SJSA1 (cell line): Measurements from ENCODE around the gene NR6A1. TPM values are rescaled to one million over a fixed set of nuclear protein-coding genes. Genes with fewer than 3 reads are reported as not detected.
A peak's percentile ranks its signal among the peaks of the same experiment; 100 is the strongest.
"Not testable (repeated sequence)": the region's sequence is repeated elsewhere in the genome, so short reads cannot be mapped to it uniquely, and the experiment has no call there.

ENCODE experiments used
- DNase-seq, 2 experiments: peaks; one replicate each; pipeline ENCODE4 v3.0.0-alpha.2; 2015 to 2020; ENCODE audit warnings: low spot score in 2 of 2, low read depth in 1 of 2
- H3K27ac ChIP-seq: fragments of 250-450 bp; sonication (Bioruptor Pico); 2 replicates; pipeline ENCODE4 v1.5.1; 2020; ENCODE audit warnings: mild to moderate bottlenecking, moderate library complexity
- H3K27me3 ChIP-seq: fragments of 250-450 bp; sonication (Bioruptor Pico); replicated peaks from 2 replicates; pipeline ENCODE4 v1.5.1; 2020; ENCODE audit warnings: mild to moderate bottlenecking, moderate library complexity
- H3K36me3 ChIP-seq: fragments of 250-450 bp; sonication (Bioruptor Pico); 2 replicates; pipeline ENCODE4 v1.5.1; 2020; ENCODE audit warnings: mild to moderate bottlenecking
- H3K4me1 ChIP-seq: fragments of 250-450 bp; sonication (Bioruptor Pico); replicated peaks from 2 replicates; pipeline ENCODE4 v1.6.1; 2021; ENCODE audit warnings: mild to moderate bottlenecking
- H3K4me3 ChIP-seq: fragments of 250-450 bp; sonication (Bioruptor Pico); 2 replicates; pipeline ENCODE4 v1.5.1; 2020; ENCODE audit warnings: mild to moderate bottlenecking
- H3K9me3 ChIP-seq: fragments of 250-450 bp; sonication (Bioruptor Pico); replicated peaks from 2 replicates; pipeline ENCODE4 v1.5.1; 2020; ENCODE audit warnings: mild to moderate bottlenecking
- total RNA-seq: library from RNA; depleted of rRNA; stranded (reverse); fragments of >200 nt; shearing (Covaris generic); gene quantifications from 2 replicates; pipeline ENCODE4 v1.2.3, GENCODE V29; 2014

NR6A1 gene
- total RNA-seq, 1 experiment from 2014 or later: 1.0 TPM

DNA sequence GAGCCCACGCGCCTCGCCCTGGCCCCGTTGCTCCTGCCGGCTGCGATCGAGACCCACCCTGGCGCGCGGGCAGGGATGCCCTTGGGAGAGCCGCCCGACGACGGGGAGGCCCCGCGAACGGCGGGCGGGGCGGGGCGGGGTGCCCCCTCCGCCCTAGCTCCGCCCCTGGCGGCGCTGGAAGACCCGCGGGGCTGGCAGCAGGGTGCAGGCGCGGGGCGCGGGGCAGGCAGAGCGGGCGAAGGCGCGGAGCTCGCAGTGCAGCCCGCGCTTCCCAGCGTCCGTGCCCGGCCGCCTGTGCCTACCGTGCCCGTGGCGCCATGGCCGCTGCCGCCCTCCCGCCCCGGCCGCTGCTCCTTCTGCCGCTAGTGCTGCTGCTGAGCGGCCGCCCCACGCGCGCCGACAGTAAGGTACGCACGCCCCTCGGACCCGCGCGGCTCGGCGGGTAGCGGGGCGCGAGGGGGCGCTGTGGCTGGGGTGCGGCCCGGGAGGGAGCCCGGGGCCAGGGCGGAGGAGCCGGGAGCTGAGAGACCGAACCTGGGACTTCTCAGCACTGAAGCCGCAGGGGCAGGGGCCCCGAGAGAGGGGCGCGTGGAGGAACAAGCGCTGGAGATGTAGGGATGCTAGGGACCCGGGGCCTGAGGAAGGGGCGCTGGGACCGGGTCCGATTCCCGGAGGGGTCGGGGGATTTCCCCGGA, 6.0 kb upstream of the NR6A1 start, which contains the start of gene OLFML2A:
OLFML2A (plus strand) TSS at position 180 of the 695 bp plus-strand sequence; CDS start at position 318, 138 bp downstream.
- Histone ChIP-seq H3K36me3 (no peaks in the 10 kb centered on the region), H3K4me3 (peak within 1 kb of the TSS; percentile 51), H3K27me3 (no peaks in the 10 kb centered on the region; the same call in 1 of the 2 replicates), H3K9me3 (0 out of 2 replicates have a peak, but pooled peaks cover 3% of the 10 kb centered on the region), H3K4me1 (peaks cover 32% of the 10 kb centered on the region), H3K27ac (no peak within 1 kb of the TSS)
- DNase-seq: peak in 1 of 2 experiments; percentile 18

DNA sequence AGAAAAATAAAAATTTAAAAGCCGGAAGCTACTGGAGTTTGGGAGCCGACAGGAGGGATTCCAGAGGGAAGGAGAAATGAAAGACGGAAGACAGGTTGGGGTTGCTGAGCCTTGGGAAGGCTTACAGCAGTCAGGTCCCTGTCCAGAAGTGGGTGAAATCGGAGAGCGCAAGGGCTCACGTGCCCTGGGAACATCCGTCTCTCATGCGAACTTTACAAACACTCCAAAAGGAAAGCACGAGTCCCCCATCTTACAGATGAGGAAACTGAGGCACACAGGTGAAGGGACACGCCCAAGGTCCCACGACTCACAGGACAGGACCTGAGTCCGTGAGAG, 5.5 kb upstream of the NR6A1 start:
- H3K36me3 ChIP-seq: no peaks in the 10 kb centered on the region
- 0 out of 2 replicates have a peak, but pooled peaks cover 3% of the 10 kb centered on the region for H3K9me3 ChIP-seq
- no peaks in the 10 kb centered on the region; the same call in 1 of the 2 replicates for H3K27me3 ChIP-seq
- H3K4me1 ChIP-seq: peaks cover 32% of the 10 kb centered on the region
- peak overlapping the region; percentile 51 for H3K4me3 ChIP-seq
- no peak for DNase-seq
- no peak overlapping the region for H3K27ac ChIP-seq

DNA sequence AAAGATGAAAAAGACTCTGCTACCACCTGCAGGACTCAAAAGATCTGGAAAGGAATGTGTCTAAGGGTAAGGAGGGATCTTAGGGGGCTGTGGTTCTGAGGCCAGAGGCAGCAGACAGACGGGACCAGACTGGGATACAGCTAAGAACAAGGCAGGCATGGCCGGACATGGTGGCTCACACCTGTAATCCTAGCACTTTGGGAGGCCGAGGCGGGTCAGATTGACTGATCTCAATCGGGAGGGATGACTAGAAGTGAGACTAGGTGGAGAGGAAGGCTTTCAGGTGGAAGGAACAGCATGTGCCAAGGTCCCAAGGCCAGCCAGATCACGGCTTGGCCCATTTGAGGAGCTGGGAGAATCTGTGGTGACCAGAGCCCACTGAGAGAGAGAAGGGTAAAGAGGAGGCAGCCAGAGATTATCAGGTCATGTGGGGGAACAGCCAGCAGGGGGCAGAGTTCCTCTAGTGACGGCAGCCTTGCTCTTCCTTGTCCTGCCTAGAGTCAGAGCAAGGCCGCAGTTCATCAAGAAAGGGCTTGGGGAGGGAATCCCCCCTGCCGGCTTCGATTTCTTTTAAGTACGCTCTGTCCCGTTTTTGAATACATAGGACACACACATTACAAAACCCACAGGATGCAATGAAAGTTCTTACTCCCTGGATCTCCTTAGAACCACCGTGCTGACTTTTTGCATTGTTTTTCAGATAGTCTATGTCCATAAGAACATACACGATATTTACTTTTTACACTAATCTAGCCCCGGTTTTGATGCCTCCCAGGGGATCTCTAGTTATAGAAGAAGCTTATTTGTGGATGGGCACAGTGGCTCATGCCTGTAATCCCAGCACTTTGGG, 3.2 kb upstream of the NR6A1 start:
- 0 out of 2 replicates have a peak, but pooled peaks cover 3% of the 10 kb centered on the region for H3K9me3 ChIP-seq
- peak; percentile 76 for DNase-seq
- H3K4me1 ChIP-seq: peaks cover 31% of the 10 kb centered on the region
- no peak overlapping the region for H3K4me3 ChIP-seq
- H3K27me3 ChIP-seq: peaks cover 9% of the 10 kb centered on the region
- no peaks in the 10 kb centered on the region for H3K36me3 ChIP-seq
- no peak overlapping the region for H3K27ac ChIP-seq

DNA sequence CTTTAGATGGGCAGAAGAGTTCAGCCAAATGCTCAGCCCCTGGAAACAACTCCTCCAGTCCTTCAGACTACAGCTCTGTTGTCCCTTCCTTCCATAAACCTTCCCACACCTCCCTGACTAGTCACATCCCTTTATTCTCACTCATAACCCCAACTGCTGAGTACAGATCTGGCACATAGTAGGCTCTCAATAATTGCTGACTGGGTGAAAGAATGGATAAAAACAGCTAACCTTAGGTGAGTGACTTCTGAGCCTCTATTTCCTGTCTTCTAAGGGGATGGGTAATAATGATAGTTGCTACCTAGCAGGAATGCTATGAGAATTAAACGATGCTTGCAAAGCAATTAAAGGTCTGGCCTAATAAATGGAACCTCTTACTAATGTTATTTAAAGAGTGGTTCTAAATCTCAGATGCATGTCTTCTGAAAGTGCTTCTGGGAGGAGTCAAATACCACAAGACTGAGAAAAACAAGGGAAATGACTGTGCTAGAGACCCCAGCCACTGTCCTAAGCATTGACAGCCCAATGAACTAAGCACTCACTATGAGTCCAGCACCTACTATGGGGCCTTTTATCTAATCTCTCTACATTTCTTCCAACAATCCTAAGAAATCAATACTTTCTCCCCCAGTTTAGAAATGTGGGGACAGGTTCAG, 2.5 kb upstream of the NR6A1 start:
- no peak for DNase-seq
- Histone ChIP-seq H3K9me3 (0 out of 2 replicates have a peak, but pooled peaks cover 3% of the 10 kb centered on the region), H3K27ac (no peak overlapping the region), H3K4me3 (no peak overlapping the region), H3K36me3 (no peaks in the 10 kb centered on the region), H3K4me1 (peaks cover 25% of the 10 kb centered on the region), H3K27me3 (peaks cover 14% of the 10 kb centered on the region)

DNA sequence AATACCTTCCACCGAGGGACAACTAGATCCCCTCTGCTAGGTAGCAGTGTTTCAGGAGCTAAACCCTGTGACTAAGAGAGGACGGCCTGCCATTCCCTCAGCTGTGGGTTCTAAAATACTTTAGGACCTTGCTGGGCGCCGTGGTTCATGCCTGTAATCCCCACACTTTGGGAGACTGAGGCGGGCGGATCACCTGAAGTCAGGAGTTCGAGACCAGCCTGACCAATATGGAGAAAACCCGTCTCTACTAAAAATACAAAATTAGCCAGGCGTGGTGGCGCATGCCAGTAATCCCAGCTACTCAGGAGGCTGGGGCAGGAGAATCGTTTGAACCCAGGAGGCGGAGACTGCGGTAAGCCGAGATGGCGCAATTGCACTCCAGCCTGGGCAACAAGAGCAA, 1.8 kb upstream of the NR6A1 start:
- H3K4me3 ChIP-seq, H3K9me3 ChIP-seq, H3K36me3 ChIP-seq, H3K27ac ChIP-seq, DNase-seq: not testable (repeated sequence)
- H3K4me1 ChIP-seq: peaks cover 23% of the 10 kb centered on the region
- H3K27me3 ChIP-seq: peaks cover 14% of the 10 kb centered on the region

DNA sequence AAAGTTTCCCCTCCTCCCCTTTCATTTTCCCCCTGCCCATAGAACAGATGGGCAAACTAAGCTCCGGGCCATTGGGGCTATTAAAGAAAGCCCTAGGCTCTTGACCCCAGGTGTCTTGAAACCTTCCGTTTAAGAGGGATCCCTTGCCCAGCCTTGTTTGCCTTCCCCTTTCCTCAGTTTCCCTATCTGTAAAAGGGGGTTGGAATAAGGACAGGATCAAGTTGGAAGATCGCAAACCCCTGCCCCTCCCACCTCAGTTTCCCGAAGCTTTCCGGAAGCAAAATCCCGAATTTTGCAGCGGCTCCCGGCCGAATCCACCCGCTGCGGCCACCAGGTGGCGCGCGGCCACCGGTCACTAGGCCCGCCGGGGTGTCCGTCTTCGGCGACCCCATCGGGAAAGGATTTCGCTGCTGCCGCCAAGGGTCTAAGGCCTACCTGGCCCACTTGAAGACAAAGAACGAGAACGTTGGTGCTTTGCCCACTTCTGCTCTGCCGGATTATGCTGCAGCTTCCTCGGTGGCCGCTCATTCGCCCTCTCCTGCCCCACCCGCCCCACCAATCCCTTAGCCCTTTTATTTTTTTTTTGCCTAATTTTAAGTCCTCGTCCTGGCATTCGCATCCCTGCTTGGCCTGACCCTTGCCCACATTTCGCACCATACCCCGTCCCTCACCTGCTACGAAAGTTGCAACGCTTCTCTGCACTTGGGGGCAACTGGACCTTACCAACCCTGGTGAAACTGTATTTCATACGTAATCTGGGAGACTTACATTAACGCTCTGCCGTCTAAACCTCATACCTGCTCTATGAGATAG, 962 bp upstream of the NR6A1 start:
- H3K4me1 ChIP-seq: peaks cover 16% of the 10 kb centered on the region
- peaks cover 14% of the 10 kb centered on the region for H3K27me3 ChIP-seq
- 0 out of 2 replicates have a peak, but pooled peaks cover 2% of the 10 kb centered on the region for H3K9me3 ChIP-seq
- peak overlapping the region; percentile 80 for H3K4me3 ChIP-seq
- peak; percentile 78 to 89 for DNase-seq
- H3K36me3 ChIP-seq: no peaks in the 10 kb centered on the region
- H3K27ac ChIP-seq: no peak overlapping the region

DNA sequence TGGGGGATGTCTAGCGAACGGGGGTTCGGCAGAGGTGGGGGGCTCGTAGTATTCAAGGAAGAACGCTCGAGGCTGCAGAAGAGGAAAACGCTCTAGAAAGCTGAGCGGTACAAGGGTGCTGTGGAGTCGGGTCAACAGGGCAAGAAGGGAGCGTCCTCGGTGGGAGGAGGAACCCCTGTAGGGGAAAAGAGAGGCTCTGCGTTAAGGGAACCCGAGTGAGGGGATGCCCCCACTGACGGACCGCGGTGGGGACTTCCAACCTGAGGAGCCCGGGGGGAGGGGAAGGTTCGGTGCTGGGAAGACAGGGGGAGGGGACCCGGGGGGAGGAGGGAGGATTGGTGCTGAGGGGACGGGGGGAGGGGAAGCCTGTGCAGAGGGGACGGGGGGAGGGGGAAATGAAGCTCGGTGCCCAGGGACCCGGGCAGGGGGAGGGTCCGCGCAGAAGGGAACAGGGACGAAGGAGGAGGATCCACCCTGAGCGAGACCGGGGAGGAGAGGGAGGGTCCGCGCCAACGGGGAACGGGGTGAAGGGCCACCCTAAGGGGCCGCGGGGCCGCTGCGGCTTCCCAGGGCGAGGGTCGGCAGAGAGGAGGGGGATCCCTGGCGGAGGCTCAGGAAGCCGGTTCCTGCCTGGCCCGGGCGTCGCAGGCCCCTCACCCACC, 621 bp downstream of the NR6A1 start:
- Histone ChIP-seq H3K27me3 (peaks cover 14% of the 10 kb centered on the region; the same call in 1 of the 2 replicates), H3K4me3 (peak overlapping the region; percentile 80), H3K36me3 (no peaks in the 10 kb centered on the region), H3K27ac (no peak overlapping the region), H3K9me3 (no peaks in the 10 kb centered on the region), H3K4me1 (peaks cover 10% of the 10 kb centered on the region)
- no peak for DNase-seq

DNA sequence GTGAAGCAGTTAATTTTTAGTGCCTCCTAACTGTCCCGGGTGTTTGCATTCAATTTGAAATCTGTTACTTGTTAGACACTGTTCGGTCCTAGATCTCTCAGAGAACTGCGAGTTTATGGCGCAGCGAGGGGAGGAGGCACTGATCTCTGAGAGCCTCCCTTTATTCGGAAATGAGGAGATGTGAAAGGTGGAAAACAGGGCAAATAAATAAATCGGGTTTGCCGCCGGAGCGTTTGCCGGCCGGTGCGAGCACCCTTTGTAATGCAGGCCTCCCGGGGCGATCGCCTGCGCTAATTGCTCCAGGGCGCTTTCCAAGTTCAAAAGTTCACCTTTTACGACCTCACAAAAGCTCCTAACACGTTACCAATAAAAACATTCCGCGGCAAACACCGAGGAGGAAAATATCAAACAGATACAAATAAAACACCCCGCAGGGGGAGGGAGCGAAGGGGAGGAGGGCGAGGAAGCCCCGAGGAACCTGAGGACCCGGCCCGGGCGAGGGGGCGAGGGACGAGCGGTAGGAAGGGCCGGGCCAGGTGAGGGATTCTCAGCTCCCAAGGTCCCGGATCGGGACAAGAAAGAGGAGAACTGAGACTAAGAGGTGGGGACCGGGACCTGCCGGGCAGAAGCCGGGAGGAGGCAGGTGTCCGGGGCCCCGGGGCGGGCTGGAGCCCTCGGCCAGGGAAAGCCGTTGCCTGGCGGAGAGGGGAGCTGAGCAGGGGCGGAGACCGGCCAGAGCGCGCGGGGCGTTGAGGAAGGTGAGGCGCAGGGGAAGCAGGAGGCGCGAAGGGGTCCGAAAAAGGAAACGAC, 1.4 kb downstream of the NR6A1 start:
- no peak overlapping the region for H3K27ac ChIP-seq
- H3K9me3 ChIP-seq: no peaks in the 10 kb centered on the region
- DNase-seq: peak in 1 of 2 experiments; percentile 19
- no peaks in the 10 kb centered on the region for H3K36me3 ChIP-seq
- H3K27me3 ChIP-seq: peaks cover 14% of the 10 kb centered on the region; the same call in 1 of the 2 replicates
- H3K4me1 ChIP-seq: peaks cover 10% of the 10 kb centered on the region
- H3K4me3 ChIP-seq: peak overlapping the region; percentile 80

DNA sequence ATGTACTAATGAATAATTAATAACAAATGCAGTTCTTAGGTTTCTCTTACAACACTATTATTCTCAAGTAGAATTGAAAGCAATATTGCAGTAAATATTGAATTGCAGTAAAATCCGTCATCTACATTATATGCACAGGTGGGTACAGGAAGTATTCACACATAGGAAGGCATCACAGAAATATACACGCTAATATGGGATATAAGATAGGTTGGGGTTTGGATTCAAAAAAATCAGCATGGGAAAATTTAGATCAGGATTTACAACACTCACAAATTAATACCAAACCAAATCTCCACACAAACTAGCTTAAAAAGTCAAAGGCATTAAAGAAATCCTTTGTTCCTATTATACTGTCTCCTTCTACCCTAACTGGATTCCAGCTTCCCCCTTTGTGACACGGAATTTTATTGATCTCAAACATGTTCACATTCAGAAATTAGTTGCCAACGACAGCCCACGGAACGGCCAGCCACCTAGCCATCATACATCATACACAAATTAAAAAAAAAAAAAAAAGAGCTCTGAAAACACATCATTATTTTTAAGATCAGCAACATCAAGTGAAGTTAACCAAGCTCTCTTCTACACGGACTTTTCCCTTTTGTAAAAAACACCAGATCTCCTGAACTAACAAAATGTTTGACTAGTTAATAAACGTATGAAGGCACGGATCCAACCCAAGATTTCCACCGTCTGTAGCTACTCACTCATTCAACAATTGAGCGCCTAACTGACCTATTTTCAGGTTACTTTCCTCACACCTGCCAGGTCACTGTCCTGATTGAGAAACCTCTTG, 2.2 kb downstream of the NR6A1 start:
- H3K36me3 ChIP-seq: no peaks in the 10 kb centered on the region
- DNase-seq: no peak
- peaks cover 10% of the 10 kb centered on the region for H3K4me1 ChIP-seq
- H3K27me3 ChIP-seq: peaks cover 14% of the 10 kb centered on the region; the same call in 1 of the 2 replicates
- H3K27ac ChIP-seq: no peak overlapping the region
- H3K9me3 ChIP-seq: no peaks in the 10 kb centered on the region
- H3K4me3 ChIP-seq: no peak overlapping the region

DNA sequence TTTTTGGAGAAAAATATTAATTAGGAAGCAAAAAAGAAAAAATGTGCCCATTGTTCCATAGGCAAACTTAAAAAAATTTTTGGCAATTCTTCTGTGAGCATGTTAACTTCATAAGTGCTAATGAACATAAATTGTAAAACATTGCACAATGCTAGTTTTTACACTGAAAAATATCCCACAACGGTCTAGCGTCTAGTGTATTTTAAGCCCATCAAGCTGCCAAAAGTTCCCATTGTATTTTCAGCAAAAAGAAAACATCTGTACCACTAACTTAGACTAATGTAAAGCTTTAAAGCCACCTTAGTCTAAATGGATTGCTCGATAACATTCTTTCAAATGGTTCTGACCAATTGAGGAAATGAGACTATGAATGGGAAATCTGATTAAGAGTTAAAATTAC, 2.8 kb downstream of the NR6A1 start:
- H3K36me3 ChIP-seq: no peaks in the 10 kb centered on the region
- peaks cover 14% of the 10 kb centered on the region; the same call in 1 of the 2 replicates for H3K27me3 ChIP-seq
- H3K4me1 ChIP-seq: peaks cover 10% of the 10 kb centered on the region

DNA sequence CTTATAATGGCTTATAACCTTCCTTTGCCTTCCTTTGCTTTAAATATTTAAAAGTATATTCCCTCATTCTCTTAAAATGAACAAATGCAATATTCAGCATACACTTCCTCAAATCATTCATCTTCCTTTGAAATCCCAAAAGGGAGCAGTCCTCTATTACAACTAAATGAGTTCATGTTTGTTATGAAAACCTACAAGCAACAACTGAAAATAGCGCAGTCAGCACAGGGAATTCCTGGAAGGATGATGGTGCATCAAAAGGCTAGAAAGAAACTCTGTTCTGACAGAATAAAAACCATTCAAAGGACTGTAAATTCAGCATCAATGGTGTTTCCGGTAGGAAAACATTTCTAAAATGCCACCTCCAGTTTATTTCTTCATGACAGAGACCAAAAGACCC, 3.3 kb downstream of the NR6A1 start:
- peaks cover 10% of the 10 kb centered on the region for H3K4me1 ChIP-seq
- H3K27ac ChIP-seq: no peak overlapping the region
- no peak overlapping the region for H3K4me3 ChIP-seq
- peaks cover 14% of the 10 kb centered on the region; the same call in 1 of the 2 replicates for H3K27me3 ChIP-seq
- no peaks in the 10 kb centered on the region for H3K36me3 ChIP-seq
- H3K9me3 ChIP-seq: no peaks in the 10 kb centered on the region
- DNase-seq: no peak

More for the DNA sequence above, 2.8 kb downstream of the NR6A1 start:
- Histone ChIP-seq H3K9me3 (no peaks in the 10 kb centered on the region), H3K27ac (no peak overlapping the region), H3K4me3 (no peak overlapping the region)
- DNase-seq: no peak
